ENCODE results near the gene IFNG-AS1.

GRCh38 chr12:68018315-68018714 is 29.1 kb downstream of the IFNG-AS1 start:
- TF ChIP-seq CTCF (IDR thresholded peaks at IDR 0.05; ENCODE audit: poor library complexity) (no peak), EZH2 (IDR thresholded peaks at IDR 0.05; ENCODE audit: borderline replicate concordance) (no peak)

Measured in hepatocyte (in vitro differentiated cells).